Neural cell (in vitro differentiated cells): Measurements from ENCODE around the gene NSUN3. TPM values are rescaled to one million over a fixed set of nuclear protein-coding genes. Genes with fewer than 3 reads are reported as not detected.

Experiments
- H2AFZ ChIP-seq: fragments of 200-600, 300-800 bp; sonication (generic), shearing (Covaris generic); 2 replicates; pipeline ENCODE4 v1.6.0; 2014; ENCODE audit warnings: low read depth, mild to moderate bottlenecking, antibody characterized with exemption, low read length, moderate library complexity
- H3F3A ChIP-seq: fragments of 200-600 bp; shearing (Covaris generic); 2 replicates; pipeline ENCODE4 v1.6.1; 2016; ENCODE audit warnings: mild to moderate bottlenecking, moderate library complexity, mixed read lengths, antibody characterized with exemption, low read length; ENCODE audit not compliant: insufficient read depth, poor library complexity, severe bottlenecking
- H3K27ac ChIP-seq: fragments of 200-600, 300-800 bp; sonication (generic), shearing (Covaris generic); 2 replicates; pipeline ENCODE4 v1.5.1; 2014; ENCODE audit warnings: mild to moderate bottlenecking, low read length, moderate library complexity
- H3K27me3 ChIP-seq: fragments of 300-800, 200-600 bp; sonication (generic), shearing (Covaris generic); 2 replicates; pipeline ENCODE4 v1.6.0; 2014; ENCODE audit warnings: mild to moderate bottlenecking, low read depth, low read length, moderate library complexity; ENCODE audit not compliant: insufficient read depth
- H3K36me3 ChIP-seq: fragments of 300-800, 200-600 bp; sonication (generic), shearing (Covaris generic); 2 replicates; pipeline ENCODE4 v1.5.1; 2014; ENCODE audit warnings: mild to moderate bottlenecking, antibody characterized with exemption, low read length, moderate library complexity; ENCODE audit not compliant: insufficient read depth
- H3K4me2 ChIP-seq: fragments of 300-800, 200-600 bp; sonication (generic), shearing (Covaris generic); 2 replicates; pipeline ENCODE4 v1.6.0; 2014; ENCODE audit warnings: mild to moderate bottlenecking, low read length
- H3K4me3 ChIP-seq: fragments of 300-800, 200-600 bp; sonication (generic), shearing (Covaris generic); 2 replicates; pipeline ENCODE4 v1.5.1; 2014; ENCODE audit warnings: mild to moderate bottlenecking, low read length, moderate library complexity
- H3K79me2 ChIP-seq: fragments of 200-600 bp; shearing (Covaris generic); replicated peaks from 2 replicates; pipeline ENCODE4 v1.6.0; 2014; ENCODE audit warnings: mild to moderate bottlenecking, low read length, moderate library complexity; ENCODE audit not compliant: insufficient read depth
- H3K9ac ChIP-seq: fragments of 300-800, 200-600 bp; sonication (generic), shearing (Covaris generic); 2 replicates; pipeline ENCODE4 v1.6.1; 2016; ENCODE audit warnings: mild to moderate bottlenecking, low read length, mixed read lengths
- H3K9me2 ChIP-seq: fragments of 200-600 bp; shearing (Covaris generic); 2 replicates; pipeline ENCODE4 v1.6.1; 2016; ENCODE audit warnings: mild to moderate bottlenecking, low read length, mixed read lengths; ENCODE audit not compliant: insufficient read depth
- H3K9me3 ChIP-seq: fragments of 200-600, 300-800 bp; sonication (generic), shearing (Covaris generic); 2 replicates; pipeline ENCODE4 v1.6.1; 2016; ENCODE audit warnings: mild to moderate bottlenecking, mixed run types, low read length, moderate library complexity, mixed read lengths
- H4K20me1 ChIP-seq: fragments of 200-600 bp; shearing (Covaris generic); 2 replicates; pipeline ENCODE4 v1.6.1; 2016; ENCODE audit warnings: mild to moderate bottlenecking, mixed run types; ENCODE audit not compliant: insufficient read depth
- EP300 ChIP-seq: fragments of 450-650 bp; conservative IDR thresholded peaks from 2 replicates; pipeline ENCODE4 v1.6.1; 2014; ENCODE audit warnings: antibody characterized with exemption, mild to moderate bottlenecking, moderate library complexity; ENCODE audit not compliant: poor library complexity, severe bottlenecking
- POLR2AphosphoS5 ChIP-seq: IDR thresholded peaks from 2 replicates; pipeline ENCODE4 v1.6.1; 2012
- polyA plus RNA-seq: library from polyadenylated mRNA; depleted of rRNA; stranded (reverse); fragments of >200 nt; gene quantifications from 2 replicates; pipeline ENCODE4 v1.2.3, GENCODE V29; 2014

Gene NSUN3
- polyA plus RNA-seq, 1 donor from 2014 or later, result 10.8 TPM

DNA sequence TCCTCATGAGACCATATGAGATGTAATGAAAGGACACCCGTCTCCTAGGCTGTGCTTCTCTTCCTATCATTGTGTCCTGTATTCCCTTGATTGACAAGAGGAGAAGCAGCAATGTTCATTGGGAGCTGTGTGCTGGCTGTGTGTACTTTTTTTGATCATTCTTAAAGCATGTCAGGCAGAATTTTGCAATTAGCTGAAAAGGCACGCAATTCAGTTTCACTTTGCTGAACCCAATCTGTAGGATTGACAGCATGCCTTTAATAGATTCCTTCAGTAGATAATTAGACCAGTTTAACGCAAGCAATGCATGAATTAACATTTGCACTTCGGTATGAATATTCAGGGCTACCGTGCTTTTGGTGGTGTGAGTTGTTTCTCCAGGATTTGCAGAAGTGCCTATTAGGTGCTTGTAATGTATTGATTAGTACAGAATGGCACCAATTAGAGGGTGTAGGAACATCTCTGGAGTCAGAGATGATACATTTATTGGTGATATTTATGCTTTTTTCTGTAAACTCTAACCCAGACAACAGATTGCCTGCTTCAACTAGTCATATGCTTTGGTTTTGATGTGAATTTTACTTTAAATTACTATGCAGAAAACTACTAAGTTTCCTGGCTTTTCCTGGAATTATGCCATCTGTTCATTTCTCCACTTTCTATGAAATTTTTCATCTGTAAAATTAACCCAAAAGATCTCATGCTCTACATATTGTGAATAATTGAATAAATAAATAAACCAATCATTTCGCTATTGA lies 114.3 kb downstream of the NSUN3 start:
- Histone ChIP-seq H3F3A (no peaks in the 10 kb centered on the region), H3K27ac (no peak overlapping the region), H4K20me1 (no peaks in the 10 kb centered on the region), H3K9me2 (no peaks in the 10 kb centered on the region), H3K4me2 (peak overlapping the region; percentile 2), H3K4me3 (peak overlapping the region; percentile 31), H3K27me3 (no peaks in the 10 kb centered on the region), H3K79me2 (no peaks in the 10 kb centered on the region), H3K9me3 (no peaks in the 10 kb centered on the region), H2AFZ (no peak overlapping the region), H3K36me3 (no peaks in the 10 kb centered on the region), H3K9ac (no peak overlapping the region)
- TF ChIP-seq EP300 (no peak), POLR2AphosphoS5 (no peak)

Other genes starting within 250 kb of the NSUN3 start
- 2.8 and 4.9 TPM in 2 replicates for gene PROS1, start 89.2 kb upstream of the NSUN3 start, polyA plus RNA-seq
- gene ARL13B, start 82.9 kb upstream of the NSUN3 start, polyA plus RNA-seq, result 10.3 and 13.7 TPM in 2 replicates
- gene STX19, start 34.5 kb upstream of the NSUN3 start, polyA plus RNA-seq, result not detected in 2 replicates
- 5.6 and 7.4 TPM in 2 replicates for gene DHFR2, start 145 bp upstream of the NSUN3 start, polyA plus RNA-seq